T-helper 2 cell treated with Interferon-gamma antibody and Interleukin-4, amounts not matched to agents 5 μg/mL and 100 μg/mL, for 36 hours (primary cell): ENCODE measurements around the gene WBP1L.
"Not testable (repeated sequence)": the region's sequence is repeated elsewhere in the genome, so short reads cannot be mapped to it uniquely, and the experiment has no call there.

Experiments used
- DNase-seq: peaks from one replicate; pipeline ENCODE4 v3.0.0; 2021; ENCODE audit warnings: low spot score
- H3K27ac Mint-ChIP-seq: one replicate; pipeline ENCODE4 v1.8.0; 2021; ENCODE audit warnings: mild to moderate bottlenecking, mixed read lengths
- H3K27me3 Mint-ChIP-seq: one replicate; pipeline ENCODE4 v1.8.0; 2021; ENCODE audit warnings: low read depth, mixed read lengths
- H3K36me3 Mint-ChIP-seq: one replicate; pipeline ENCODE4 v1.8.0; 2021; ENCODE audit warnings: low read depth, mixed read lengths
- H3K4me1 Mint-ChIP-seq: one replicate; pipeline ENCODE4 v1.8.0; 2021; ENCODE audit warnings: low read depth, mixed read lengths
- H3K4me3 Mint-ChIP-seq: one replicate; pipeline ENCODE4 v1.8.0; 2022; ENCODE audit warnings: mild to moderate bottlenecking, moderate library complexity, mixed read lengths
- H3K9me3 Mint-ChIP-seq: one replicate; pipeline ENCODE4 v1.8.0; 2021; ENCODE audit warnings: mixed read lengths

The WBP1L gene

GRCh38 chr10:102732661-102733060 is 11.1 kb upstream of the WBP1L start:
- H3K4me3 Mint-ChIP-seq: no peak overlapping the region
- no peak for DNase-seq
- H3K4me1 Mint-ChIP-seq: no peaks in the 10 kb centered on the region
- H3K27ac Mint-ChIP-seq: no peak overlapping the region
- H3K27me3 Mint-ChIP-seq: no peaks in the 10 kb centered on the region
- no peaks in the 10 kb centered on the region for H3K9me3 Mint-ChIP-seq
- peaks cover 15% of the 10 kb centered on the region for H3K36me3 Mint-ChIP-seq

- H3K4me3 Mint-ChIP-seq: no peak overlapping the region
- DNase-seq: no peak
- peaks cover 11% of the 10 kb centered on the region for H3K36me3 Mint-ChIP-seq
- no peaks in the 10 kb centered on the region for H3K9me3 Mint-ChIP-seq
- H3K4me1 Mint-ChIP-seq: no peaks in the 10 kb centered on the region
- H3K27me3 Mint-ChIP-seq: no peaks in the 10 kb centered on the region
- no peak overlapping the region for H3K27ac Mint-ChIP-seq
These were observed 8.6 kb upstream of the WBP1L start for GRCh38 chr10:102735065-102735562.

GRCh38 chr10:102738692-102739121 is 5.0 kb upstream of the WBP1L start:
- Mint-ChIP-seq H3K4me1 (peaks cover 8% of the 10 kb centered on the region), H3K4me3 (no peak overlapping the region)

GRCh38 chr10:102740229-102740628 is 3.5 kb upstream of the WBP1L start:
- Mint-ChIP-seq H3K27ac (no peak overlapping the region), H3K4me1 (peaks cover 13% of the 10 kb centered on the region), H3K9me3 (peaks cover 5% of the 10 kb centered on the region), H3K36me3 (peaks cover 8% of the 10 kb centered on the region), H3K4me3 (no peak overlapping the region), H3K27me3 (no peaks in the 10 kb centered on the region)
- no peak for DNase-seq

More at GRCh38 chr10:102738692-102739121, 5.0 kb upstream of the WBP1L start:
- Mint-ChIP-seq H3K36me3 (peaks cover 13% of the 10 kb centered on the region), H3K27me3 (no peaks in the 10 kb centered on the region), H3K27ac (no peak overlapping the region), H3K9me3 (peaks cover 5% of the 10 kb centered on the region)
- DNase-seq: no peak

GRCh38 chr10:102741726-102742237 is 2.0 kb upstream of the WBP1L start:
- no peak for DNase-seq
- peaks cover 26% of the 10 kb centered on the region for H3K4me1 Mint-ChIP-seq
- H3K4me3 Mint-ChIP-seq: no peak overlapping the region
- no peak overlapping the region for H3K27ac Mint-ChIP-seq
- no peaks in the 10 kb centered on the region for H3K27me3 Mint-ChIP-seq
- peaks cover 5% of the 10 kb centered on the region for H3K9me3 Mint-ChIP-seq
- H3K36me3 Mint-ChIP-seq: peaks cover 8% of the 10 kb centered on the region

GRCh38 chr10:102742313-102742712 is 1.4 kb upstream of the WBP1L start:
- not testable (repeated sequence) for H3K27ac Mint-ChIP-seq, H3K4me3 Mint-ChIP-seq, H3K9me3 Mint-ChIP-seq, H3K27me3 Mint-ChIP-seq, H3K36me3 Mint-ChIP-seq, DNase-seq
- peaks cover 29% of the 10 kb centered on the region for H3K4me1 Mint-ChIP-seq

GRCh38 chr10:102743078-102743587 is 615 bp upstream of the WBP1L start:
- Mint-ChIP-seq H3K4me3 (peak overlapping the region; percentile 89), H3K27me3 (no peaks in the 10 kb centered on the region), H3K4me1 (peaks cover 29% of the 10 kb centered on the region), H3K9me3 (peaks cover 5% of the 10 kb centered on the region), H3K36me3 (peaks cover 5% of the 10 kb centered on the region), H3K27ac (peak overlapping the region; percentile 93)
- DNase-seq: no peak

GRCh38 chr10:102744374-102745051 is 765 bp downstream of the WBP1L start:
- DNase-seq: no peak
- Mint-ChIP-seq H3K27me3 (no peaks in the 10 kb centered on the region), H3K36me3 (peaks cover 11% of the 10 kb centered on the region), H3K4me1 (peaks cover 35% of the 10 kb centered on the region), H3K4me3 (peak overlapping the region; percentile 89), H3K9me3 (peaks cover 5% of the 10 kb centered on the region), H3K27ac (peak overlapping the region; percentile 93)

GRCh38 chr10:102745157-102745556 is 1.4 kb downstream of the WBP1L start:
- Mint-ChIP-seq H3K36me3 (peaks cover 11% of the 10 kb centered on the region), H3K27ac (peak overlapping the region; percentile 93), H3K9me3 (peaks cover 5% of the 10 kb centered on the region), H3K4me3 (peak overlapping the region; percentile 89), H3K27me3 (no peaks in the 10 kb centered on the region), H3K4me1 (peaks cover 35% of the 10 kb centered on the region)
- DNase-seq: no peak

- peaks cover 9% of the 10 kb centered on the region for H3K36me3 Mint-ChIP-seq
- no peak for DNase-seq
- H3K4me3 Mint-ChIP-seq: no peak overlapping the region
- no peaks in the 10 kb centered on the region for H3K27me3 Mint-ChIP-seq
- no peak overlapping the region for H3K27ac Mint-ChIP-seq
- peaks cover 29% of the 10 kb centered on the region for H3K4me1 Mint-ChIP-seq
- H3K9me3 Mint-ChIP-seq: no peaks in the 10 kb centered on the region
These were observed 8.7 kb downstream of the WBP1L start for GRCh38 chr10:102752266-102752930.

GRCh38 chr10:102752934-102753664 is 9.4 kb downstream of the WBP1L start:
- Mint-ChIP-seq H3K27ac (no peak overlapping the region), H3K27me3 (no peaks in the 10 kb centered on the region), H3K4me3 (no peak overlapping the region), H3K9me3 (no peaks in the 10 kb centered on the region), H3K36me3 (peaks cover 9% of the 10 kb centered on the region), H3K4me1 (peaks cover 29% of the 10 kb centered on the region)
- DNase-seq: no peak

GRCh38 chr10:102753718-102754117 is 10.0 kb downstream of the WBP1L start:
- DNase-seq: no peak
- Mint-ChIP-seq H3K27me3 (no peaks in the 10 kb centered on the region), H3K36me3 (peaks cover 9% of the 10 kb centered on the region), H3K9me3 (no peaks in the 10 kb centered on the region), H3K27ac (no peak overlapping the region), H3K4me3 (no peak overlapping the region), H3K4me1 (peaks cover 29% of the 10 kb centered on the region)

- Mint-ChIP-seq H3K36me3 (peaks cover 24% of the 10 kb centered on the region), H3K4me1 (peaks cover 26% of the 10 kb centered on the region), H3K4me3 (no peak overlapping the region), H3K27me3 (no peaks in the 10 kb centered on the region), H3K9me3 (peaks cover 4% of the 10 kb centered on the region), H3K27ac (no peak overlapping the region)
- DNase-seq: no peak
These were observed 13.6 kb downstream of the WBP1L start for GRCh38 chr10:102757323-102757722.
